WTC11 (cell line): ENCODE data around the gene OSM. TPM values are rescaled to one million over a fixed set of nuclear protein-coding genes. Genes with fewer than 3 reads are reported as not detected.

Experiments used
- ATAC-seq: fragments of 200-7000 bp; cut with Tn5 transposase; 2 replicates; pipeline ENCODE4 v1.10.0; 2021; ENCODE audit warnings: mild to moderate bottlenecking, moderate library complexity
- CTCF ChIA-PET: fragments of 300-600 bp; sonication (Branson Sonifier 250); formaldehyde crosslinking; loops from one replicate; lab custom pipeline; 2021; ENCODE audit warnings: antibody characterized with exemption; lab: Charles Lee
- POLR2A ChIA-PET: fragments of 350-600 bp; sonication (Branson Sonifier 250); formaldehyde crosslinking; loops from one replicate; lab custom pipeline; 2021; ENCODE audit warnings: antibody characterized with exemption; lab: Charles Lee
- DNase-seq: peaks from one replicate; pipeline ENCODE4 v3.0.0; 2021; ENCODE audit warnings: low spot score
- H3K27ac Mint-ChIP-seq: 2 replicates; pipeline ENCODE4 v1.8.0; 2021; ENCODE audit warnings: mixed read lengths
- H3K27me3 Mint-ChIP-seq: 2 replicates; pipeline ENCODE4 v1.8.0; 2021; ENCODE audit warnings: low read depth, mild to moderate bottlenecking, moderate library complexity, mixed read lengths
- H3K36me3 Mint-ChIP-seq: 2 replicates; pipeline ENCODE4 v1.8.0; 2021; ENCODE audit warnings: mixed read lengths
- H3K4me1 Mint-ChIP-seq: 2 replicates; pipeline ENCODE4 v1.8.0; 2022; ENCODE audit warnings: mixed read lengths
- H3K4me3 Mint-ChIP-seq: 2 replicates; pipeline ENCODE4 v1.8.0; 2021; ENCODE audit warnings: mild to moderate bottlenecking, moderate library complexity, mixed read lengths
- H3K9me3 Mint-ChIP-seq: 2 replicates; pipeline ENCODE4 v1.8.0; 2021; ENCODE audit warnings: mixed read lengths
- CBFB ChIP-seq: sonication (generic); formaldehyde crosslinking; IDR thresholded peaks from 2 replicates; pipeline ENCODE4 v1.8.1; 2022; ENCODE audit warnings: mild to moderate bottlenecking, low read depth, missing genetic modification reagents
- CTCF ChIP-seq: fragments of 200-600 bp; IDR thresholded peaks from 2 replicates; pipeline ENCODE4 v1.8.0; 2022; ENCODE audit warnings: antibody characterized with exemption
- HMGA2 ChIP-seq: fragments of 250-450 bp; sonication (Bioruptor Pico); IDR thresholded peaks from 2 replicates; pipeline ENCODE4 v1.4.0; 2021; ENCODE audit warnings: mild to moderate bottlenecking, moderate library complexity
- JUN ChIP-seq: sonication (generic); formaldehyde crosslinking; IDR thresholded peaks from 2 replicates; pipeline ENCODE4 v1.8.0; 2023; ENCODE audit warnings: mild to moderate bottlenecking, missing genetic modification reagents
- MAX ChIP-seq: sonication (generic); formaldehyde crosslinking; IDR thresholded peaks from 2 replicates; pipeline ENCODE4 v1.8.0; 2022; ENCODE audit warnings: mild to moderate bottlenecking, missing genetic modification reagents
- MXD4 ChIP-seq: fragments of 250-450 bp; sonication (Bioruptor Pico); IDR thresholded peaks from 2 replicates; pipeline ENCODE4 v1.8.0; 2021; ENCODE audit warnings: mild to moderate bottlenecking, moderate library complexity, borderline replicate concordance
- NFATC4 ChIP-seq: fragments of 250-450 bp; sonication (Bioruptor Pico); IDR thresholded peaks from 2 replicates; pipeline ENCODE4 v1.9.0; 2021; ENCODE audit warnings: mild to moderate bottlenecking
- OVOL2 ChIP-seq: fragments of 250-450 bp; sonication (Bioruptor Pico); IDR thresholded peaks from 2 replicates; pipeline ENCODE4 v1.9.0; 2021; ENCODE audit warnings: mild to moderate bottlenecking, borderline replicate concordance
- PRDM15 ChIP-seq: sonication (generic); formaldehyde crosslinking; IDR thresholded peaks from 2 replicates; pipeline ENCODE4 v1.8.0; 2022; ENCODE audit warnings: missing genetic modification reagents
- PRRX2 ChIP-seq: fragments of 250-450 bp; sonication (Bioruptor Pico); IDR thresholded peaks from 2 replicates; pipeline ENCODE4 v1.8.0; 2021; ENCODE audit warnings: mild to moderate bottlenecking
- TEAD1 ChIP-seq: sonication (generic); formaldehyde crosslinking; IDR thresholded peaks from 2 replicates; pipeline ENCODE4 v1.8.0; 2022; ENCODE audit warnings: mild to moderate bottlenecking, missing genetic modification reagents
- USF2 ChIP-seq: sonication (generic); formaldehyde crosslinking; IDR thresholded peaks from 2 replicates; pipeline ENCODE4 v1.8.1; 2023; ENCODE audit warnings: mild to moderate bottlenecking, missing genetic modification reagents, moderate library complexity
- ZBTB43 ChIP-seq: sonication (generic); formaldehyde crosslinking; IDR thresholded peaks from 2 replicates; pipeline ENCODE4 v1.8.1; 2023; ENCODE audit warnings: mild to moderate bottlenecking, missing genetic modification reagents
- ZNF138 ChIP-seq: sonication (generic); formaldehyde crosslinking; conservative IDR thresholded peaks from 2 replicates; pipeline ENCODE4 v1.8.1; 2022; ENCODE audit warnings: mild to moderate bottlenecking, moderate library complexity, missing genetic modification reagents
- ZNF263 ChIP-seq: sonication (generic); formaldehyde crosslinking; IDR thresholded peaks from 2 replicates; pipeline ENCODE4 v1.8.1; 2022; ENCODE audit warnings: low read depth, mild to moderate bottlenecking, moderate library complexity, missing genetic modification reagents
- ZNF317 ChIP-seq: sonication (generic); formaldehyde crosslinking; IDR thresholded peaks from 2 replicates; pipeline ENCODE4 v1.8.1; 2023; ENCODE audit warnings: low read depth, mild to moderate bottlenecking, moderate library complexity, missing genetic modification reagents, borderline replicate concordance
- ZNF396 ChIP-seq: fragments of 250-450 bp; sonication (Bioruptor Pico); IDR thresholded peaks from 2 replicates; pipeline ENCODE4 v1.8.0; 2021; ENCODE audit warnings: mild to moderate bottlenecking, moderate library complexity, borderline replicate concordance
- ZNF425 ChIP-seq: fragments of 250-450 bp; sonication (Bioruptor Pico); conservative IDR thresholded peaks from 2 replicates; pipeline ENCODE4 v1.9.0; 2021; ENCODE audit warnings: mild to moderate bottlenecking
- total RNA-seq: library from RNA; stranded (reverse); gene quantifications from 3 replicates; pipeline ENCODE4 v1.2.3, GENCODE V29; 2021
- TF ChIP-seq, protein P1 (sequence below): sonication (generic); formaldehyde crosslinking; conservative IDR thresholded peaks from 2 replicates; pipeline ENCODE4 v1.8.1; 2022; ENCODE audit warnings: mild to moderate bottlenecking, missing genetic modification reagents

The OSM gene
- total RNA-seq, 1 experiment from 2014 or later, result not detected

DNA sequence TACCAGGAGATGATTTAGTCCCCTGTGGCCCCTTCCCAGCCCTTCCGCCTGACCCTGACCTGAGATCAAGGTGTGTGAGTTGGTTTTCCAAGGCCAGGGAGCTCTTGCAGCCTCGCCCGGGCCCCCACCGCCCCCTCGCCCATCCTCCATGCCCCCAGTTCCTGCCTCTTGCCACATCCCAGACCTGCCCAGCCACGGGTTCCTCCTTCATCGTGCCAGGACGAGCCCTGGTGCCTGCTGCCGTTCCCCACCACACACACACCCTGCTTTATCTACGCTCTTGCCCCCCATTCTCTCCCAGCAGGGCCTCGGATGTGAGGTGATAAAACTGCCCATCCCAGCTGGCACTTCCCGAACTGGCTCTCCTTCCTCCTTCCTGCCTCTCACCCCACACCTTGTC is 18.7 kb downstream of the OSM start:
- Mint-ChIP-seq H3K9me3 (no peaks in the 10 kb centered on the region), H3K36me3 (peaks cover 12% of the 10 kb centered on the region; the same call in 1 of the 2 replicates), H3K27me3 (no peaks in the 10 kb centered on the region), H3K4me3 (no peak overlapping the region; the same call in 1 of the 2 replicates)
- ATAC-seq, result no peak
- DNase-seq, result no peak
- CTCF ChIA-PET, result interaction anchor here (0.8 kb wide), 1 partner anchor 40 kb away, joined by 3 read pairs; no protein-coding TSS in a partner anchor
- POLR2A ChIA-PET, result no interaction called here
- TF ChIP-seq, protein P1, sequence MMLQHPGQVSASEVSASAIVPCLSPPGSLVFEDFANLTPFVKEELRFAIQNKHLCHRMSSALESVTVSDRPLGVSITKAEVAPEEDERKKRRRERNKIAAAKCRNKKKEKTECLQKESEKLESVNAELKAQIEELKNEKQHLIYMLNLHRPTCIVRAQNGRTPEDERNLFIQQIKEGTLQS (CRISPR knock-in tag), result no peak
- TF ChIP-seq OVOL2 (CRISPR knock-in tag) (no peak), MAX (CRISPR knock-in tag) (no peak), ZBTB43 (no peak), CBFB (CRISPR knock-in tag) (no peak), ZNF396 (no peak)
- TF ChIP-seq, all 79 proteins: peak for 0
- Mint-ChIP-seq H3K4me1 (peaks cover 49% of the 10 kb centered on the region), H3K27ac (no peak overlapping the region)

DNA sequence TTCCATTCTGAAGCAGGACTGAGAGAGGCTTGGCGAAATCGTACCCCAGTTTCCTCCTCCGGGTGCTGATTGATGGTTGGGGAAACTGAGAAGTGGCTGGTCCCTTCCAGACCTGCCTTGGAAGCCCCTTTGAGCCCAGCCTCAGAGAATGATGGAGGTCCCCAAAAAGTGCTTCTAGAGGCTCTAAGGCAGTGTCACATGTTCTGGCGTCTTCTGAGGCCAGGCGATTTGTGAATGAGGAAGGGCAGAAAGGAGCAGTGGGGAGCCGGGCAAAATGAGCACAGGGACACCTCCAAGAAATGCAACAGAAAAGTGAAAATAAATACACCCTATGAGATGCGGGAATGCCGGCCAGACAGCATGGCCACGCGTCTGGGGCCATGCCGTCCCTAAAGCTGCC is 19.1 kb downstream of the OSM start:
- H3K27me3 Mint-ChIP-seq, result no peaks in the 10 kb centered on the region
- H3K9me3 Mint-ChIP-seq, result no peaks in the 10 kb centered on the region
- ATAC-seq, result no peak
- POLR2A ChIA-PET, result no interaction called here
- H3K27ac Mint-ChIP-seq, result no peak overlapping the region
- TF ChIP-seq CTCF (no peak), TEAD1 (CRISPR knock-in tag) (no peak), ZNF317 (CRISPR knock-in tag) (no peak), ZNF138 (CRISPR knock-in tag) (no peak), MXD4 (CRISPR knock-in tag) (no peak), PRDM15 (CRISPR knock-in tag) (no peak)
- peaks cover 12% of the 10 kb centered on the region; the same call in 1 of the 2 replicates for H3K36me3 Mint-ChIP-seq
- peaks cover 45% of the 10 kb centered on the region for H3K4me1 Mint-ChIP-seq
- DNase-seq, result no peak
- CTCF ChIA-PET, result no interaction called here
- H3K4me3 Mint-ChIP-seq, result peak overlapping the region; percentile 76

GRCh38 chr22:30246814-30247376 is 19.8 kb downstream of the OSM start:
- Mint-ChIP-seq H3K4me1 (peaks cover 40% of the 10 kb centered on the region), H3K36me3 (peaks cover 12% of the 10 kb centered on the region; the same call in 1 of the 2 replicates), H3K27me3 (no peaks in the 10 kb centered on the region), H3K4me3 (peak overlapping the region; percentile 76), H3K9me3 (no peaks in the 10 kb centered on the region), H3K27ac (no peak overlapping the region)
- DNase-seq, result no peak
- ChIA-PET POLR2A (no interaction called here), CTCF (interaction anchor here (1.8 kb wide), 1 partner anchor 42 kb away, joined by 7 read pairs; the partner anchor contains the start of gene CASTOR1)
- no peak for ATAC-seq
- TF ChIP-seq PRRX2 (no peak), ZNF263 (CRISPR knock-in tag) (no peak), USF2 (CRISPR knock-in tag) (no peak), ZNF425 (no peak), JUN (CRISPR knock-in tag) (no peak), HMGA2 (CRISPR knock-in tag) (no peak), CBFB (CRISPR knock-in tag) (no peak), NFATC4 (no peak)
- TF ChIP-seq, protein P1 (CRISPR knock-in tag), result no peak
